HG02588 (cell line): ENCODE data around the gene SH3BP2.
A peak's percentile ranks its signal among the peaks of the same experiment; 100 is the strongest.

Experiments used
- ATAC-seq: cut with Tn5 transposase; IDR thresholded peaks from one replicate; pipeline ENCODE4 v1.9.1; 2021; ENCODE audit warnings: mild to moderate bottlenecking, moderate library complexity; ENCODE audit not compliant: unreplicated experiment

SH3BP2 gene

DNA sequence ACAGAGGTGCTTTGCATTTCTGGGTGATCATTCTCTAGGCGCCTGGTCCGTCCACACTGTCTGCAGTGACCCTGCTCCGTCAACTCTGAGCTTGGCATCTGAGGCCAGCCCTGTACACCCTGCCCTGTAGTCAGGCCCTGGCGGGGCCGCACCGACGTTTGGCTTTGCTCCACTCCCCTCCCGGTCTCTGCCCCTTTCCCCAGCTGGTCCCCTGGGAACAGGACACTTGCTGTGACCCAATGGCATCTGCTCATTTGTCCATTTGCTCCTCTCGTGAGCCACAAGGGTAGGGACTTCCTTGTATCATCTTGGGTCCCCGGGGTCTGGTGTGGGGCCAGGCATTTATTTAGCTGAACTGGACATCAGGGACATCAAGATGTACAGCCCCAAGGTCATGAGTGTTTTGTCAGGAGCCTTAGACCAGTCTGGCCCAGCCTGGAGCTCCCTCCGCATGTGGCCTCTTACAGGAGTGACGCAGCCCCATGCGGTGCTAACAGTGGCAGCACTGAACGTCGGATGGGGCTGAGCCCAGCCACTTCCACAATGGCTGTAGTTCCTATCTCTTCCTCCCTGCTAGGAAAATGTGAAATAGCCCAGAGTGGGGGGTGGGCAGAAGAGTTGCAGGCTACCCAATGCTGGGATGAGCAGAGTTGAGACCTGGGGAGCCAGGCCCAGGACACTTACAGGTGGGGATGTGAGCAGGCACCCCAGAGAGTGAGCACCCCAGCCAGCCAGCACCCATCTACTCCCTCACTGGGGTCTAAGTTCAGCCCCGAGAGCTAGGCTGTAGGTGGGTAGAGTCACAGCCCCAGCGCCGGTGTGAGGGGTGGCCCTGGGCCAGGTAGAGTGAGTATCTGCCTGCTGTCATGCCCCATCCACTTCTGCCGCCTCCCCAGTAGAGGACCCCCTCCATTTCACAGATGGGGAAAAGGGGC is 2.0 kb upstream of the SH3BP2 start:
- no peak for ATAC-seq

- no peak for ATAC-seq
Measured at GRCh38 chr4:2791518-2792395, 1.1 kb upstream of the SH3BP2 start.

- ATAC-seq, result no peak
Measured at GRCh38 chr4:2792396-2792710, 532 bp upstream of the SH3BP2 start.

DNA sequence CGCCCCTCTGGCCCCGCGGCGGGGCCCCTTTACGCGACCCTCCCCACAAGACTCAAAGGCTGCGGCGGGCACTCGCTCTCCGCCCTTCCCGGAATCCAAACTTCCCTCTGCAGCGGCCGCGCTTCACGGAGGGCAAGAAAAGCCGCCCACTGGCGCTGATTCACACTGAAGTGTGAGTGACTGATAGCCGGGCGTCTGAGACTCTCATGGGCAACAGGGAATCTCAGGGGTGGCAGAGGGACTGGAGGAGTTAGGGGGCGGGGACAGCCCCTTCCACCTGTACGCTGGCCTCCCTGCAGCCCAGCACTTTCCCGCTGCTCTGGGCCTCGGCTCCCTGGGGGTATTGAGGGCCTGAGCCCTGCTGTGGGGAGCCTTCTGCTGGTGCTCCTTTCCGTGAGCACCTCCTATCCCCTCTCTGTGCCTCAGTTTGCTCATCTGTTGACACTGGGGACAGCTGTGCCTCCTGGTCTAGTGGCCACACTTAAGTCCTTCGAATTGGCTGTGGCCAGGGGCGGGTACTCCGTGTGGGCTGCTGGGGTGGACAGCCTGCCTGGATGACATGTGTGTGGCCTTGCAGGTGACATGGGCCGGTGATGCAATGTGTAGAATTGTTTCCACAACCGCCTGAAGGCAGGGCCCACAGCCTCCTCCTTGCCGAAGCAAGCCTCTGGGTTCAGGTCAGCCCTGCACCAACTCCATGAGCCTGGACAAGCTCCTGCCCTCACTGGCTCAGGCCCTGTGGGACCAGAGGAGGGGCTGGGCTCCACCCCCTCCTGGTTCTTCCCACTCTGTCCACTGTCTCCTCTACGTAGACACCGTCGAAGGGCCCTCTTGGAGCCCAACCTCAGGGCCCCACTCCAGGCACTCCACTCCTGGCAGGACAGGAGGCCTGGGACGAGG is 951 bp downstream of the SH3BP2 start:
- ATAC-seq, result no peak

DNA sequence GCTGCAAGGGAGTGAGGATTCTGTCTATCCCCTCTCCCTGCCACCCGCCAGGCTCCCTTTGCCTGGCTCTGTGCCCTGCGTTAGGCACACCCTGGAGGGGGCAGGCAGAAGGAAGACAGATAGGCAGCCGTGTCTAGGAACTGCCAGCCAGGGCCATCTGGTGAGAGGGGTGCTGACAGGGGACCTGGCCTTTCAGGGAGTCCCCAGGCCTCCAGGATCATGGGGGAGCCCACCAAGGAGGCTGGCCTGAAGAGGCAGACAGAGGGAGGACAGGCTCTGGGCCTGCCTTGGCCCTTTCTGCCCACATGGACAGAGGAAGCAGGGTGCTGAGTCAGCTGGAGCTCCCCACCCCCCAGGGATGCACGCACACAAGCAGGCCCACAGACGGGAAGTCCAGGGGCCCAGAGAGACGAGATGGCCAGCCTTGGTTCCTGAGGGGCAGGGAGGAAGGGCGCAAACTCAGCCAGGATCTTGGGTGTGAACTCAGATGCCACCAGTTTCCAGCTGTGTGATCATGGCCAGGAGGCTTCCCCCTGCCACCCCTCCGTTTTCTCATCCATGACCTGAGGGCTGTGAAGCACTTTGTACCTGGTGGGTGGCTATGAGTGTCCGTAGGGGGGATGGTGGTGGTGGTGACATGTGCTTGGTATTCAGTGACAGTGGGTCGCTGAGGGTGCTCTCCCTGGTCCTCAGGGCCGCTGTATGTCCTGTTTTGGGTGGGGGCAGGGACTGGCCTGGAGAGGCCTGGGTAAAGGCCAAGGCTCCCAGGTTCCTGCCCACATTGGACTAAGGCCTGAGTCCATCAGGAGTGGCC is 1.8 kb downstream of the SH3BP2 start:
- no peak for ATAC-seq

GRCh38 chr4:2795300-2795892 is 2.5 kb downstream of the SH3BP2 start:
- no peak for ATAC-seq

DNA sequence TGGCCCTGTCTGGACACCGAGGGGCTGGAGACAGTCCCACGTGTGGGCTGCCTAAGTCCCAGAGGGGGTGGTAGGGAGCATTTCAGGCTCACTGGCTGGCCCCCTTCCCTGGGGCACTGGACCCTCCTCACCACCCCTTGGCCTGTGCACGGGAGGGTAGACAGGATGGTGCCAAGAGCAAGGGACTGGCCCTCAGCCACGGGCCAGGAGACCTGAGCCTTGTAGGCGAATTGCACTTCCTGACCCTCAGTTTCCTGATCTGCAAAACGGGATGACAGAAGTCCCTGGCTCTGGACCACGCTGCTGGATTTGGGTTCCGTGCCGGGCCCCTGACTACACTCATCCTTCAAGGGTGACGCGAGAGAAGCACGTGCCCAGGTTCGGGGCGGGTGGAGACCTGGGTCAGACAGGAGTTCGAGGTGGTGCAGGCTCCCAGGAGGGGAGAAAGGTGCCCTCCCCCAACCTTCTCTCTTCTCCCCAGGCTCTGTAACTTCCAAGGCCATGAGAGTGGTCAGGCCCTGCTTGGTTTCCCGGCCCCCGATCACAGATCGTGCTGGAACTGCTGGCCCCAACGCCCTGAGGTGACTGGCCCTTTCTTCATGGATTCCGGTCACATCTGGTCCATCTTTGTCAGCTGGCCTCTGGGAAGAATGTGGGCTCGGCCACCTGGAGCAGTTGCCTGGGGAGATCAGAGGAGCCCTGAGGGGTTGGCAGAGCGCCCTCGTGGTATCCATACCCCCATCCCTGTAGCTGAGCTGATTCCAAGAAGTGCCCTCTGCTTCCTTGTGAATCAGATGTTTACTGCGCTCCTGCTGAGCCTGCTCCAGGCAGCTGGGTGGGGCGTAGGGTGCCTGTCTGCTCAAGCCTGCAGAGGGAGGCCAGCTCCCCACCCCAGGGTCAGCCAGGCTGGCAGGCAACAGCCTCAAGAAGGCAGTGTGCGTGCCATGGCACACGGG is 3.3 kb downstream of the SH3BP2 start:
- ATAC-seq, result no peak

- ATAC-seq, result no peak
Measured at GRCh38 chr4:2796849-2797544, 4.1 kb downstream of the SH3BP2 start.

DNA sequence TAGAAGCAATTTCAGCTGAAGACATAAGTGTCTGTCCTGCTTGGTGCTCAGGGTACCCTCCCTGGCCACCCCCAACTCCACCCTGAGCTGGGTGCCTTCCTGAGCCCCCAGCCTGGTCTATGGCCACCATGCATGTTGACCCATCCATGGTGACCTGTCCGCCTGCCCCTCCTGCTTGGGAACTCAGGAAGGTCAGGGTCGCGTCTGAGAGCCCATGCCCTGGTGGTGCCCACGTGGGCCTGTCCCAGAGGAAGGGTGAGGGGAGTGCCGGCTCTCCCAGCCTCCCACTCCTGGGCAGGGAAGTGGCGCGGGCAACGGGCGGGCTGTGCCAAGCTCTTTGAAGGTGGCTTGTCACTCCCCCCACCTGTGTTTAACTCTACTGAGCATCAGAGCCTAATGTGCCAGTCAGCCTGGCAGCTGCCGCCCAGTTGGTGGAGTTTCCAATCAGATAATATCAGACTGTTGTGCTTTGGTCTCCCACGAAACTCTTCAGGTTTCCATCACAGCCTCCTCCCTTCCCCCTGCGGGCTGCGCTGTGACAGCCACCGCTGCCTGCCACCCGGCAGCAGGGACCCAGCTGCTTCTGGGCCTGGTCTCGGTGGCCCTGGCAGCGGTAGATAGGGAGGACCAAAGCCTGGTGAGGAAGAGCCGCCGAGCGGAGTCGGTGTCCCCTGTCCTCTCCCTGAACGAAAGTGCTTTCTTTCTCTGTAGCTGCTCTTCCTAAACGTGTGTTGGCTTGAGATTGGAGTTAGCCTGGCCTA is 4.8 kb downstream of the SH3BP2 start:
- ATAC-seq, result no peak

DNA sequence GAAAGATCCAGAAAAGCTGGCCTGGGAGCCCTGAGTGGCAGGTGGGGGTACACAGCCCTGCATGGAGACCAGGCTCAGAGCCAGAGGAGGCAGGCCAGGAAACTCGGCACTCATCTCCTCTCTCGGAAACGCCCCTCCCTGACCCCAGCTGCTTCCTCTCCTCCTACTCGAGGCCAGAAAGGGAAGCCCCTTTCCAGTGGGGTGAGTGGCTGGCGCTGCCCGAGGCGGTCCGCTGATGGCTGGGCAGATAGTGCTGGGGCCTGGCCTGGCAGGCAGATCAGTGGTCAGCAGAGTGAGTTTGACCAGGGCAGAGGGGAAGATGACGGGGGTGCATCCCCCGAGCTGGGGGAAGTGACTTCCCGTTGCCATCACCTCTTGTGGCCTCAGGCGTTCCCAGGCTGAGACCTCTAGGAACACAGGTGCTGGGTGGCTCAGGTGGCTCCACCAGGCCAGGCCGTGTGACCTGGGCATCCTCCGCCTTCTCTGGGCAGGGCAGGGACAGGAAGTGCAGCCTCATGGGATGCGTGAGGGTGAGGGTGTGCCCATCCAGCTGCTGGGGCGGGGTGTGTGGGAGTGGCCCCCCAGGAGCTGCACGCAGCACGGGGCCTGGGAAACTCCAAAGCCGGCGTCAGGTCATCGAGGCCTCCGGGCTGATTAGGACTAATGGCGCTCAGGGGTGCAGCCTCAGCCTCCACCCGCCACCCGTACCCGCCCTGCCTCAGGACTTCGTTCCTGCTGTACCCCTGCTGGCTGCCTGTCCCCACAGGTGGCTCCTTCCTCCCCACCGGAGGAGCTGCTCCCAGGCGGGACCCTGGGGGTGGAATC is 5.7 kb downstream of the SH3BP2 start:
- ATAC-seq, result no peak

GRCh38 chr4:2799224-2799911 is 6.5 kb downstream of the SH3BP2 start:
- ATAC-seq, result no peak

DNA sequence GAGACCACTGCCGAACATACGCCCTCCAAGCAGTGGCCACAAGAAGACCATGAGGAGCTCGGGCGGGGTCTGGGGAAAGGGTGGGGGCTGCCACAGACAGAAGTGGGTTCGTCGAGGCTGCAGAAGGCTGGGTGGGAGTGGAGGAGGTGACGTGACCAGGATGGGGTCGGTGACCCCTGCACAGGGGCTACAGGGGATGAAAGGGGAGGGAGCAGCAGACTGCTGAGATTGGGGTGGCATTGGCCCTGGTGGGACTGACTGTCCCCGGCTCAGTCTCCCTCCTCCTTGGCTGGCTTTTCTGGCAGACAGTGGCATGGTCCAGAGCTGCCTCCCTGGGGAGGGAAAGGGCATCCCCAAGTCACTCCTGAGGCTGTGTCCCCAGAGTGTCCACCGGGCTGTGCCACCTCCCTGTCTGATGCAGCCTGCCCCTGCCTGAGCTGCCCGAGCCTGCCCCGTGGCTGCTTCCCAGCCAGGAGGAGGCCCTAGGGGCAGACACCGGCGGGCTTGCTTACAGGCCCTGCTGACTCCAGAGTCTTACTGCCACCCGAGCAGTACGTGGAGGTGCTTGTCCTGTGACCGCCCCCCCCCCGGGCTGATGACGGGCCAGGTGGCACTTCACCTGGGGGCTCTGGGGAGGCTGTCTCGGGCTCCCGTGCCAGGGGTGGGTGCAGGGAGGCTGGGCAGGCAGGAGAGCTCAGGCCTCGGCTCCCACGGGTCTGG is 7.2 kb downstream of the SH3BP2 start:
- no peak for ATAC-seq

GRCh38 chr4:2800691-2801596 is 8.1 kb downstream of the SH3BP2 start:
- ATAC-seq, result peak; percentile 35
